SU-DHL-6 (cell line): ENCODE measurements around the gene TELO2.

Source experiments
- H2AFZ ChIP-seq: fragments of 200-600 bp; sonication (generic); 2 replicates; pipeline ENCODE4 v1.6.1; 2014; ENCODE audit warnings: low read depth, mild to moderate bottlenecking, moderate library complexity, mixed read lengths, antibody characterized with exemption, low read length; ENCODE audit not compliant: severe bottlenecking
- H3F3A ChIP-seq: fragments of 200-600 bp; shearing (Covaris generic); 2 replicates; pipeline ENCODE4 v1.6.0; 2016; ENCODE audit warnings: antibody characterized with exemption, mild to moderate bottlenecking; ENCODE audit not compliant: insufficient read depth
- H3K27ac ChIP-seq: fragments of 200-600 bp; sonication (generic); 2 replicates; pipeline ENCODE4 v1.5.1; 2016; ENCODE audit warnings: low read depth, mild to moderate bottlenecking, low read length, moderate library complexity, mixed read lengths
- H3K27me3 ChIP-seq: fragments of 200-600 bp; sonication (generic), shearing (Covaris generic); 2 replicates; pipeline ENCODE4 v1.6.0; 2014; ENCODE audit warnings: mild to moderate bottlenecking, low read length
- H3K36me3 ChIP-seq: fragments of 200-600 bp; sonication (generic); 2 replicates; pipeline ENCODE4 v1.6.1; 2014; ENCODE audit warnings: mild to moderate bottlenecking, low read length, mixed read lengths
- H3K4me2 ChIP-seq: fragments of 300-600, 200-600 bp; shearing (Covaris generic), sonication (generic); 2 replicates; pipeline ENCODE4 v1.6.0; 2014; ENCODE audit warnings: low read length, low read depth, mild to moderate bottlenecking; ENCODE audit not compliant: poor library complexity, severe bottlenecking
- H3K4me3 ChIP-seq: fragments of 200-600 bp; sonication (generic); 2 replicates; pipeline ENCODE4 v1.5.1; 2014; ENCODE audit warnings: antibody characterized with exemption, low read length, mild to moderate bottlenecking, mixed read lengths; ENCODE audit not compliant: insufficient read depth, poor library complexity, severe bottlenecking
- H3K79me2 ChIP-seq: fragments of 200-600 bp; sonication (generic); 2 replicates; pipeline ENCODE4 v1.6.1; 2014; ENCODE audit warnings: mild to moderate bottlenecking, low read length, moderate library complexity; ENCODE audit not compliant: insufficient read depth
- H3K9ac ChIP-seq: fragments of 200-600 bp; sonication (generic); 2 replicates; pipeline ENCODE4 v1.7.0; 2014; ENCODE audit warnings: mild to moderate bottlenecking, low read length
- H3K9me2 ChIP-seq: fragments of 200-600 bp; sonication (generic); replicated peaks from 2 replicates; pipeline ENCODE4 v1.6.1; 2014; ENCODE audit warnings: low read length; ENCODE audit not compliant: insufficient read depth
- H3K9me3 ChIP-seq: fragments of 200-600 bp; sonication (generic); 2 replicates; pipeline ENCODE4 v1.6.1; 2014; ENCODE audit warnings: low read length, mixed read lengths; ENCODE audit not compliant: insufficient read depth
- H4K20me1 ChIP-seq: fragments of 200-600 bp; sonication (generic); 2 replicates; pipeline ENCODE4 v1.6.1; 2014; ENCODE audit warnings: low read depth, mild to moderate bottlenecking, antibody characterized with exemption, low read length, moderate library complexity, mixed read lengths
- CTCF ChIP-seq: fragments of 200-600 bp; sonication (generic); IDR thresholded peaks from one replicate; pipeline ENCODE4 v1.5.1; 2017; ENCODE audit warnings: antibody characterized with exemption, mild to moderate bottlenecking, low read length, moderate library complexity; ENCODE audit not compliant: insufficient read depth, poor library complexity, severe bottlenecking
- EZH2phosphoT487 ChIP-seq: fragments of 200-600 bp; sonication (generic), shearing (Covaris generic); conservative IDR thresholded peaks from 2 replicates; pipeline ENCODE4 v1.6.1; 2018; ENCODE audit warnings: mild to moderate bottlenecking, antibody characterized with exemption, low read length, moderate library complexity, mixed read lengths

Gene TELO2

GRCh38 chr16:1486551-1487390 is 6.4 kb upstream of the TELO2 start:
- no peak for TF ChIP-seq EZH2phosphoT487
- no peak for TF ChIP-seq CTCF
- no peaks in the 10 kb centered on the region for H3K9me2 ChIP-seq
- no peaks in the 10 kb centered on the region for H3K27me3 ChIP-seq
- no peaks in the 10 kb centered on the region for H3K9me3 ChIP-seq
- no peaks in the 10 kb centered on the region for H4K20me1 ChIP-seq
- H3K79me2 ChIP-seq = no peaks in the 10 kb centered on the region
- no peak overlapping the region for H2AFZ ChIP-seq
- H3K4me3 ChIP-seq = no peak overlapping the region
- H3K36me3 ChIP-seq = no peaks in the 10 kb centered on the region
- no peak overlapping the region for H3K27ac ChIP-seq
- no peak overlapping the region for H3K9ac ChIP-seq
- H3K4me2 ChIP-seq = no peak overlapping the region
- H3F3A ChIP-seq = no peaks in the 10 kb centered on the region

GRCh38 chr16:1487395-1488053 is 5.6 kb upstream of the TELO2 start:
- TF ChIP-seq EZH2phosphoT487 (no peak), CTCF (no peak)
- Histone ChIP-seq H3K9me3 (no peaks in the 10 kb centered on the region), H3K27me3 (no peaks in the 10 kb centered on the region), H3K4me2 (no peak overlapping the region), H3K9ac (no peak overlapping the region), H3K9me2 (no peaks in the 10 kb centered on the region), H3K36me3 (no peaks in the 10 kb centered on the region), H3K4me3 (no peak overlapping the region), H2AFZ (no peak overlapping the region), H4K20me1 (no peaks in the 10 kb centered on the region), H3K79me2 (no peaks in the 10 kb centered on the region), H3F3A (no peaks in the 10 kb centered on the region), H3K27ac (no peak overlapping the region)

- no peak overlapping the region for H3K27ac ChIP-seq
- H3K27me3 ChIP-seq = no peaks in the 10 kb centered on the region
Observed at GRCh38 chr16:1488054-1488601, 5.0 kb upstream of the TELO2 start.

More at GRCh38 chr16:1488054-1488601, 5.0 kb upstream of the TELO2 start:
- no peaks in the 10 kb centered on the region for H3K36me3 ChIP-seq
- no peak overlapping the region for H3K4me3 ChIP-seq
- no peaks in the 10 kb centered on the region for H3F3A ChIP-seq
- H3K9me3 ChIP-seq = no peaks in the 10 kb centered on the region
- no peaks in the 10 kb centered on the region for H3K9me2 ChIP-seq
- no peaks in the 10 kb centered on the region for H4K20me1 ChIP-seq
- H2AFZ ChIP-seq = no peak overlapping the region
- no peaks in the 10 kb centered on the region for H3K79me2 ChIP-seq
- no peak overlapping the region for H3K9ac ChIP-seq
- H3K4me2 ChIP-seq = no peak overlapping the region
- no peak for TF ChIP-seq EZH2phosphoT487
- no peak for TF ChIP-seq CTCF
